ENCODE results near the gene PTK6.
"Not testable (repeated sequence)": the region's sequence is repeated elsewhere in the genome, so short reads cannot be mapped to it uniquely, and the experiment has no call there.

PTK6 gene

GRCh38 chr20:63568986-63569949, 32.1 kb upstream of the PTK6 start:
- DNase-seq = peak; percentile 24

- no peak for DNase-seq
Measured at GRCh38 chr20:63568170-63568981, 31.2 kb upstream of the PTK6 start.

DNA sequence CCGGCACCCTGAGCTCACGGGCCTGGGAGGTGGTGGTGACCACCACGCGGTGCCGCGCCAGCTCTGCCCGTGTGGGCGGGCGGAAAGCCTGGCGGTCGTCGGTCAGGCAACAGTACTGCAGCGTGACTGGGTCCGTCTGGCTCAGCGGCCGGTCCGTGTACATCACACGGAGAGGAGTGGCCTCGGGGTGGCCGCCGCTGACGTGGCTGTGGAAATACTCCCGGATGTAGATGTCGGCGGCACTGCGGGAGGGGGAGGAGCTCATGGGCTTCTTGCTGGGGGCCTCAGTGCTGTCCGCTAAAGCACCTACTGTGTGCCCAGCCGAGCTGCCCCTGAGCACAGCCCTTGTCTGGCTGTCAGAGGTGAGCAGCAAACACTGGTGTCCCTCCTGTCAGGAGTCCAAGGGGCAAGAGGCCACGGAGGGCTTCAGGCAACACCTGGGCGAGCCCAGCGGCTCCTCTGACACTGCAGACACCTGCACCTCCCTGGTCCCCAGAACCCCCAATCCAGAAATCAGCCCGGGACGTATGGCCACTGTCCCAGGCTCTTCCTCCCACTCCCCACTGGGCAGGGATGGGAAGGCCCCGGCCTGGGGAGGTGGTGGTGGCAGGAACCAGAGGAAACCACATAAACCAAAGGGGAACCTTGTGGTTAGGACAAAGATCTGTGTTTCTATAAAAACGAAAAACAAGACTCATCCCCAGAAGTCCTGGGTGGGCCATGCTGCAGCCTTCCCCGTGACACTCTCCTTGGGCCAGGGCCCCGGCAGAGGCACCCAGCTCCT, 30.4 kb upstream of the PTK6 start:
- no peak for DNase-seq

DNA sequence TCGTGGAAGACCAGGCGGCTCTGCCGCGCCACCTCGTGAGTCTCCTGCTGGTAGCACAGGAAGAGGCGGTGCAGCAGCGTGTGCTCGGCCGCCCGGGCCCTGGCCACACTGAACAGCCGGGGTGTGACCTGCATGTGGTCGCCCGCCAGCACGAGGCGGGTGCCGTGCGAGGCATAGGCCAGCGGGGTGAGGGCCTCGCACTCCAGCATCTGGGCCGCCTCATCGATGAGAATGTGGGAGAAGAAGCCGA, 29.9 kb upstream of the PTK6 start:
- DNase-seq = no peak

GRCh38 chr20:63566395-63567135, 29.4 kb upstream of the PTK6 start:
- DNase-seq = no peak

GRCh38 chr20:63565699-63566335, 28.6 kb upstream of the PTK6 start:
- no peak for DNase-seq

DNA sequence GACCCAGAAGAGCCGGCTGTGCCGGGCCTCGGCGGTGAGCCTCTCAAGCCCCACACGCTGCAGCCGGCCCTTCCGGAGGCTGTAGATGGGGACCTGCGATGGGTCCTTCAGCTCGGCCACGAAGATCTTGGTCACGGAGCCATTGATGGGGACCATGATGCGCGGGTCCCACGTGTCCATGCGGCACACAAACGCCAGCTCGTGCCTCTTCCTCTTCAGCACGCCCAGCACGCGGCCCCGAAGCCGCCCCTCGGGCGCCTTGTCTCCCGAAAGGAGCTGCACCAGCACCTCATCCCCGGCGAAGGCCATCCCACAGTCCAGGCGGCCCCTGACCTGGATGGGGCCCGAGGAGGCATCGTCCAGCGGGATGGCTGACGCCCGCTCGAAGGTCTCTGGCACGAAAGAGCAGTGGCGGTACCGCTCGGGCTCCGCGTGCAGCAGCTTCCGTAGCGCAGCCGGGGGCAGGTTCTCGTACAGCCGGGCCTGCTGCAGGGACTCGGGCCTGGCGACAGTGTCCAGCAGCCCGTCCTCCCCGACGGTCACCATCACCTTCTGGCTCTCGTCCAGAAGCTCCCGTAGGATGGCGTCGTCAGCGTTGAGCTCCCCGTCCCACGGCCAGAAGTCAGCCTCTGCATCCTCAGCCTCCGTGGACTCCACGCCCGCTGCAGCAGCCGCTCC, 28.0 kb upstream of the PTK6 start:
- no peak for DNase-seq

GRCh38 chr20:63564036-63564810, 27.0 kb upstream of the PTK6 start:
- no peak for DNase-seq

- no peak for DNase-seq
Measured at GRCh38 chr20:63563225-63563935, 26.2 kb upstream of the PTK6 start.

DNA sequence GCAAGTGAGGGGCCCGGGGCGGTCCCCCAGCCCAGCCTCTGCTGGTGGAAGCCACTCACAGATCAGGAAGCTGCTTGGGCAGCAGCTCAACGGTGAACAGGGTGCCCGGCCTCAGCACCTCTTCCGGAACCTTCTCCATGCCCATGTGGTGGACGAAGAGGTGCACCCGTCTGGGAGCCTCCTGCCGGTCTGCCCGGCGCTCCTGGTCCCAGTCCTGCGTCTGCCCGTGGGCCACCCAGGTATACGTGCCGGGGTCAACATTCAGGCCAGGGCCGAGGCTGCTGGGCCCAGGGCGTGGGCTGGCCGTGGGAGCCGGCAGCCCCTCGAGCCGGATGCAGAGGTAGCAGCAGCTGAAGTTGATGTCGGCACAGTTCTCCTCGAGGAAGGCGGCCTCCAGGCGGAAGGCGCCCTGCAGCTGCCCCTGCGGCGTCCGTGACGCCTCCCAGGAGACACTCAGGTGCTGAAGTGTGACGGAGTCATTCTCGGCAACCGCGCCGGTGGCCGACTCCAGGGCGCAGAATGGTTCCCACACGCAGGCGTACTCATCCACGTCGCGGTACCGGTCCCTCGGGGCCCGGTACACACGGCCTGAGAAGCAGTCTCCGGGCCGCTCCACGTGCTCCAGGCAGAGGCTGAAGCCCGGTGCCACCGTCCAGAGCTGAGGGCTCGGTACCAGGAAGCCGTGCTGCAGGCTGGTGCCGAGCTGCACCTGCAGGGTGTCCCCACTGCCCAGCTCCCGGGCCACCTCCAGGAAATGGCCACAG, 25.5 kb upstream of the PTK6 start:
- no peak for DNase-seq

- no peak for DNase-seq
Measured at GRCh38 chr20:63561624-63562396, 24.6 kb upstream of the PTK6 start.

- DNase-seq = no peak
Measured at GRCh38 chr20:63560856-63561609, 23.9 kb upstream of the PTK6 start.

- DNase-seq = no peak
Measured at GRCh38 chr20:63560333-63560805, 23.2 kb upstream of the PTK6 start.

GRCh38 chr20:63559485-63560332, 22.5 kb upstream of the PTK6 start:
- not testable (repeated sequence) for DNase-seq

GRCh38 chr20:63558804-63559484, 21.8 kb upstream of the PTK6 start:
- DNase-seq = no peak

- DNase-seq = no peak
Measured at GRCh38 chr20:63557481-63557891, 20.3 kb upstream of the PTK6 start.

Data from DMS79 treated with DMSO at 0.1 percent for 48 hours (cell line).